Neutrophil (primary cell): ENCODE data around the gene ETFB.

Experiments
- H3K27ac ChIP-seq: fragments of 200-600 bp; sonication (generic); 2 replicates; pipeline ENCODE4 v1.5.1; 2016; ENCODE audit warnings: mild to moderate bottlenecking, moderate library complexity
- H3K27me3 ChIP-seq: fragments of 200-600 bp; sonication (generic); 2 replicates; pipeline ENCODE4 v1.6.0; 2016; ENCODE audit warnings: mild to moderate bottlenecking
- H3K36me3 ChIP-seq: fragments of 200-600 bp; sonication (generic); 2 replicates; pipeline ENCODE4 v1.5.1; 2017
- H3K4me1 ChIP-seq, 2 experiments: fragments of 200-600 bp in 1 of 2; sonication (generic) in 1 of 2; 1 replicate in 1 of 2; 2 replicates in 1 of 2; pipeline versions ENCODE4 v1.5.1 to v1.6.1; 2013 to 2016; ENCODE audit warnings: low read depth in 1 of 2, low read length in 1 of 2, mild to moderate bottlenecking in 1 of 2, moderate library complexity in 1 of 2; ENCODE audit not compliant: control insufficient read depth in 1 of 2, insufficient read depth in 1 of 2
- H3K4me3 ChIP-seq, 2 experiments: fragments of 200-600 bp in 1 of 2; sonication (generic) in 1 of 2; 1 replicate in 1 of 2; 2 replicates in 1 of 2; pipeline ENCODE4 v1.5.1; 2013 to 2016; ENCODE audit warnings: low read depth in 1 of 2, low read length in 1 of 2, mild to moderate bottlenecking in 1 of 2, moderate library complexity in 1 of 2
- H3K9me3 ChIP-seq: fragments of 200-600 bp; sonication (generic); 2 replicates; pipeline ENCODE4 v1.5.1; 2016
- CTCF ChIP-seq: fragments of 200-600 bp; sonication (generic); IDR thresholded peaks from 2 replicates; pipeline ENCODE4 v1.5.1; 2016; ENCODE audit warnings: antibody characterized with exemption

ETFB gene

GRCh38 chr19:51326216-51327065 lies 39.7 kb downstream of the ETFB start:
- H3K4me3 ChIP-seq: no peak overlapping the region
- TF ChIP-seq CTCF: no peak
- H3K36me3 ChIP-seq: no peaks in the 10 kb centered on the region
- H3K9me3 ChIP-seq: no peaks in the 10 kb centered on the region
- H3K27ac ChIP-seq: no peak overlapping the region
- peaks cover 0 to 8% of the 10 kb centered on the region in 2 experiments for H3K4me1 ChIP-seq
- H3K27me3 ChIP-seq: peaks cover 87% of the 10 kb centered on the region

GRCh38 chr19:51325161-51325976 lies 40.8 kb downstream of the ETFB start:
- Histone ChIP-seq H3K36me3 (no peaks in the 10 kb centered on the region), H3K27me3 (peaks cover 84% of the 10 kb centered on the region), H3K4me1 (peaks cover 0 to 8% of the 10 kb centered on the region in 2 experiments), H3K4me3 (no peak overlapping the region), H3K9me3 (no peaks in the 10 kb centered on the region), H3K27ac (no peak overlapping the region)
- no peak for TF ChIP-seq CTCF

GRCh38 chr19:51324167-51324481 lies 42.1 kb downstream of the ETFB start:
- Histone ChIP-seq H3K27me3 (peaks cover 73% of the 10 kb centered on the region), H3K4me1 (peaks cover 0 to 8% of the 10 kb centered on the region in 2 experiments), H3K27ac (no peak overlapping the region), H3K4me3 (no peak overlapping the region), H3K36me3 (no peaks in the 10 kb centered on the region), H3K9me3 (no peaks in the 10 kb centered on the region)
- TF ChIP-seq CTCF: no peak

GRCh38 chr19:51323481-51324166 lies 42.6 kb downstream of the ETFB start:
- no peaks in the 10 kb centered on the region for H3K36me3 ChIP-seq
- no peak overlapping the region for H3K4me3 ChIP-seq
- no peak overlapping the region for H3K27ac ChIP-seq
- H3K9me3 ChIP-seq: no peaks in the 10 kb centered on the region
- H3K27me3 ChIP-seq: peaks cover 72% of the 10 kb centered on the region
- TF ChIP-seq CTCF: no peak
- peaks cover 0 to 8% of the 10 kb centered on the region in 2 experiments for H3K4me1 ChIP-seq

- Histone ChIP-seq H3K4me1 (no peaks in the 10 kb centered on the region), H3K36me3 (no peaks in the 10 kb centered on the region), H3K27me3 (peaks cover 60% of the 10 kb centered on the region), H3K27ac (no peak overlapping the region), H3K4me3 (no peak overlapping the region), H3K9me3 (no peaks in the 10 kb centered on the region)
- no peak for TF ChIP-seq CTCF
These were observed 44.4 kb downstream of the ETFB start for GRCh38 chr19:51321799-51322198.
